Fibroblast of peridontal ligament (primary cell): ENCODE results near the gene ARHGAP10.
"Not testable (repeated sequence)": the region's sequence is repeated elsewhere in the genome, so short reads cannot be mapped to it uniquely, and the experiment has no call there.

Experiments used
- DNase-seq: peaks from one replicate; pipeline ENCODE4 v3.0.0-alpha.2; 2010; ENCODE audit errors: extremely low read depth

The ARHGAP10 gene

GRCh38 chr4:147793569-147794313 lies 61.9 kb downstream of the ARHGAP10 start:
- DNase-seq: no peak

- no peak for DNase-seq
Observed at GRCh38 chr4:147794314-147794680, 62.4 kb downstream of the ARHGAP10 start.

- DNase-seq: no peak
Observed at GRCh38 chr4:147794787-147795413, 63.0 kb downstream of the ARHGAP10 start.

DNA sequence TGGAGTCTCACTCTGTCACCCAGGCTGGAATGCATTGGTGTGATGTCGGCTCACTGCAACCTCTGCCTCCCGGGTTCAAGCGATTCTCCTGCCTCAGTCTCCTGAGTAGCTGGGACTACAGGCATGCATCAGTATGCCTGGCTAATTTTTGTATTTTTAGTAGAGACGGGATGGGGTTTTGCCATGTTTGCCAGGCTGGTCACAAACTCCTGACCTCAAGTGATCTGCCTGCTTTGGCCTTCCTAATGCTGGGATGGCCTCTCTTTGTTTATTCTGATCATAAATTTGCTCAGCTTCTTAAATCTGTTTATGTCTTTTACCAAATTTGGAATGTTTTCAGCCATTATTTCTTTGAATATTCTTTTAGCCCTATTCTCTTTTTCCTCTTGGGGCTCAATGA lies 67.2 kb downstream of the ARHGAP10 start:
- not testable (repeated sequence) for DNase-seq

GRCh38 chr4:147799986-147800555 lies 68.2 kb downstream of the ARHGAP10 start:
- DNase-seq: no peak

- DNase-seq: peak; percentile 43
Observed at GRCh38 chr4:147801820-147802219, 69.9 kb downstream of the ARHGAP10 start.

DNA sequence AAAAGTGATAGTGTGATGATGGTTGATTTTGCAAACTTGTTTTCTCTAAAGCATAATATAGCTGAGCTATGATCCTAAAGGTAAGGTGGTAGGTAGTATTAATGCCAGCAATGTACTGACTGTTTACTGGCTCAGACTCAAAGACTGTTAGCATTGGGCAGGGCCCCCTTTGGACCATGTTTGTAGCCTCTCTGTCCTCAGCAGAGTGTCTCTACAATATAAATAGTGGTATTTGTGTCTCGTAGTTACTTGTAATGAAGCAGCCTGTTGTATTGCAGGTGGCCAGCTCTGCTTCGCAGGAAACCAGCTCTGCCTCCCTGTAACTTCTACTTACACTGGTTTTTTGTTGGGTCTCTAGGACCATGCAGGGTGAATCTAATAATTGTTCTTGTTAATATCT lies 70.5 kb downstream of the ARHGAP10 start:
- no peak for DNase-seq

DNA sequence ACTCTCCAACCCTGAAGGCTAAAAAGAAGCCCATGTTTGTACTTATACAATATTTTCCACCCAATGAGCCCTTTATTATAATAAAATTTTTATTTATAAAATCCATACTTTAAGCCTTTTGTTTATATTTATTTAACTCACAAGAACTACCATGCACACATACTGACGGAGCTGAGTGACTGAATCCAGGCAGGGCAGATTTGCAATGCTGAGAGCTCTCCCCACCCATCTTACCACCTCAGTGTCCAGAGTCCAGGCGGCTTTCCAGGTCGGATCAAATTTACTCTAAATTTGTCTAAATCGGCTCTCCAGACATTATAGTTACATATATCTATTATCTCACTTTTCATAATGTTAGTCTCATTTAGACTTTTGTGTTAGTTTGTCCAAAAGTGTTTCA lies 74.1 kb downstream of the ARHGAP10 start:
- no peak for DNase-seq

GRCh38 chr4:147808447-147808846 lies 76.6 kb downstream of the ARHGAP10 start:
- DNase-seq: no peak

- no peak for DNase-seq
Observed at GRCh38 chr4:147809211-147809610, 77.3 kb downstream of the ARHGAP10 start.

- DNase-seq: no peak
Observed at GRCh38 chr4:147811878-147812277, 80.0 kb downstream of the ARHGAP10 start.

GRCh38 chr4:147813109-147813773 lies 81.4 kb downstream of the ARHGAP10 start:
- no peak for DNase-seq

- no peak for DNase-seq
Observed at GRCh38 chr4:147813973-147814372, 82.1 kb downstream of the ARHGAP10 start.

GRCh38 chr4:147814376-147814775 lies 82.5 kb downstream of the ARHGAP10 start:
- no peak for DNase-seq

DNA sequence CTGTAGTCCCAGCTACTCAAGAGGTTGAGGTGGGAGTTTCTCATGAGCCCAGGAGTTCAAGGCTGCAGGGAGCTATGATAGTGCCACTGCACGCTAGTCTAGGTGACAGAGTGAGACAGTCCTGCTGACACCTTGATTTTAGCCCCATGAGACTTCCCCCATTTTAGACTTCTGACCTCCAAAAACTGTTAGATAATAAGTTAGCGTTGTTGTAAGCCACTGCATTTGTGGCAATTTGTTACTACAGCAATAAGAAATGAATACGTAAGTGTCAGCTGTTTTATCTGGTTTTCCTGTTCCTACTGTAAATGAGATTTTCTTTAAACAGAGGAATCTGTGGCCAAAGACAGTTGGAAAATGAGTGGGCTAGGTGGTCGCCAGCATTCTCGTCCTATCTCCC lies 83.9 kb downstream of the ARHGAP10 start:
- DNase-seq: no peak

DNA sequence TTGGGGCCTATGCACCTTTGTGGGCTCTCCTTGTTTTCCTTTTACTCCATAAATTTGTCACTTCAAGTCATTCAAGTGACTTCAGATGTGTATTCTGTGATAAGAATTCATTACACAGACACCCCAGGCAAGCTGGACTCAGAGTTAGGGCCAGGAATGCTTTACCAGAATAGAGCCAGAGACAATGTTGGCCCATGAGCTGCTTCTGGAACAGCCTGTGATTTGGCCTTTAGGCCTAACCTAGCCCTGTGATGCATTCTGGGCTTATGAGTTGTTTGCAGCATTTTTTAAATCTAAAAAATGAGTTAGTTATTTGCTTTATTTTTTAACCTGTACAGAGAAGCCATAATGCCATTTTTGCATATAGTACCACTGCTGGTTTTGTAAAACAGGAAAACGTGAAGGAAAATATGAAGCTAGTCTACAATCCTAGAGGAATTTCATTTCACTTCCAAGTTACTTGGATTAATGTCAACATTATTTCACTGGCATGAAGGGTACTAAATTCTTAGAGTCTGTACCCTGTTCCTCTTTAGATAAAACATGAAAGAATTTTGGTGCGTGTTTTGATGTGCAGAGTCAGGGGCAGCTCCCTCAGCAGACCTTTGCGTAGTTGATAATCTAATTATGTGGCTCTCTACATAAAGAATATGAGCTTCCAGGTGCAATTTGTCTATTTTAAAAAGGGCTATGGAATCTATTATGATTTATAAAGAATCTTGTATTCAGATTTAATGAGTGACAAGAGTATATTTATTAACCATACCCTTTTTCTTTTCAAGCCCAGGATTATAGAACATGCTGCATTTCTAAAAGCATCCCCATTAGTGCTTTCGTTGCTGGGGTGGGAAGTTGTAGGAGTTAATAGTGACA lies 84.7 kb downstream of the ARHGAP10 start:
- DNase-seq: no peak

DNA sequence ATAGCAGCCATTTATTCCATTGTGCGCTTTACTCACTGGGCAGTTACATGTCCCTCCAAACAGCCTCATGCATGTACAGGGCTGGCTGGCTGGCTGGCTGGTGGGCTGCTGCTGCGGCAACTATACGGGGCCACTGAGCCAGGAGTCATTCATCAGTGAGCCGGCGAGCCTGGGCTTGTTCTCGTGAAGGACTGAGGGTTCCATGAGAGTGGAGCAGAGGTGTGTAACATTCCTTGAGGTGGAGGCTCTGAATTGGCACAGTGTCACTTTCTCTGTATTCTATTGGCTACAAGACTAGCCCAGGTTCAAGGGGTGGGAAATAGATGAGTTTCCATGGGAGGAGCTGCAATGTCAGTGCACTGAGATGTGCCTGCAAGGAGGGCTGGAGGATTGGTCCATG lies 89.1 kb downstream of the ARHGAP10 start:
- DNase-seq: no peak

DNA sequence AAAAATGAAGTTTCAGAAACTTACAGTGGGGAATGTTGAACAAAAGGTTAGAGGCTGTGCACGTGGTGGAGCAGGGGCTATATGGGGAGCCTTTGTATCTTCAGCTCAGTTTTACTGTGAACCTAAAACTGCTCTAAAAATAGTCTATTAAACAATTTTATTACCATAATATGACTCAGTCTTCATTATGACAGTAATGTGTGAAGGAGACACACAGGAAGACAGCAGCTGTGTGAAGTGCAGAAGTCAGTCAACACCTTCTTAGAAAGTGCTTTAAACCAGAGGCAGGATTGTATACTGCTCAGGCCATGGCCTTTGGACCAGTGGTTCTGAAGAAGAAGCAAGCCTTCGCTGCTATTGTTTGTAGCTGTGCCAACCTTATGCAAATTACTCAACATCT lies 89.7 kb downstream of the ARHGAP10 start:
- DNase-seq: no peak

GRCh38 chr4:147822128-147822527 lies 90.2 kb downstream of the ARHGAP10 start:
- peak; percentile 86 for DNase-seq

DNA sequence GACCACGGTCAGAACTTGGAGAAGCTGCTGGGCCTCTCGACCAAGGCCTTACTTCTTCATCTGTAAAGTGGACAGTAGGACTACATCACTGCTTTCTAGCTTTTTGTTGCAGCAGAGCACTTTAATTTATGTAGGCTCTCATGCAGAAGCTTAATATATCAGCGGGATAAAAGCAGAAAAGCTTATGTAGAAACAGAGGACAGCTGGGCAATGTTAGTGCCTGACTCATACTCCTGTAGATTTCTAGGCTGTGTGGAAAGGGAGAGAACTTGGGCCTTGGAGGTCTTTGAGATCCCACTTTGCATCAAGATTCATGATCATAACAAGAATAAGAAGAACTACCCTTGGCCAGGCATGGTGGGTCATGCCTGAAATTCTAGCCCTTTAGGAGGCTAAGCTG lies 91.2 kb downstream of the ARHGAP10 start:
- DNase-seq: no peak

DNA sequence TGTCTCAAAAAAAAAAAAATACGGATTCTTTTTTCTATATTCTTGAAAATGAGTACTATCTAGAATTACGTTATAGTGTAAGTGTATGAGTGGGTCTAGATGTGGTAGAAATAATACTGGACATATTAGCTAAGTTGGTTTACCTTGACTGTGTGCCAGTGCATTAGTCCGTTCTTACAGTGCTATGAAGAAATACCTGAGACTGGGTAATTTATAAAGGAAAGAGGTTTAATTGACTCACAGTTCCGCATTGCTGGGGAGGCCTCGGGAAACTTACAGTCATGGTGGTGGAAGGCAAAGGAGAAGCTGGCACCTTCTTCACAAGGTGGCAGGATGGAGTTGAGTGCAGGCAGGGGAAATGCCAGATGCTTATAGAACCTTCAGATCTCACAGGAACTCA lies 92.4 kb downstream of the ARHGAP10 start:
- DNase-seq: no peak

GRCh38 chr4:147824884-147825283 lies 93.0 kb downstream of the ARHGAP10 start:
- DNase-seq: no peak
